Ishikawa (cell line): ENCODE results near the gene VAMP3.

Source experiments
- CEBPB ChIP-seq: IDR thresholded peaks from 2 replicates; pipeline ENCODE4 v1.6.1; 2012
- CREB1 ChIP-seq: IDR thresholded peaks from 2 replicates; pipeline ENCODE4 v1.6.1; 2012; ENCODE audit warnings: low read depth
- EGR1 ChIP-seq: IDR thresholded peaks from 2 replicates; pipeline ENCODE4 v1.6.1; 2012
- EP300 ChIP-seq: IDR thresholded peaks from 2 replicates; pipeline ENCODE4 v1.6.1; 2012; ENCODE audit warnings: borderline replicate concordance
- FOXM1 ChIP-seq: IDR thresholded peaks from 2 replicates; pipeline ENCODE4 v1.6.1; 2012; ENCODE audit warnings: low read depth, borderline replicate concordance
- NFIC ChIP-seq: IDR thresholded peaks from 2 replicates; pipeline ENCODE4 v1.6.1; 2012
- RAD21 ChIP-seq: IDR thresholded peaks from 2 replicates; pipeline ENCODE4 v1.6.1; 2012; ENCODE audit warnings: low read depth
- TAF1 ChIP-seq: IDR thresholded peaks from 2 replicates; pipeline ENCODE4 v1.6.1; 2012; ENCODE audit warnings: low read depth, mild to moderate bottlenecking
- TCF12 ChIP-seq: IDR thresholded peaks from 2 replicates; pipeline ENCODE4 v1.6.1; 2012; ENCODE audit warnings: low read depth
- TEAD4 ChIP-seq: IDR thresholded peaks from 2 replicates; pipeline ENCODE4 v1.6.1; 2012
- YY1 ChIP-seq: IDR thresholded peaks from 2 replicates; pipeline ENCODE4 v1.6.1; 2012; ENCODE audit warnings: low read depth
- ZBTB7A ChIP-seq: IDR thresholded peaks from 2 replicates; pipeline ENCODE4 v1.6.1; 2012; ENCODE audit warnings: low read depth
- TF ChIP-seq, protein P1 (sequence below): IDR thresholded peaks from 2 replicates; pipeline ENCODE4 v1.6.1; 2012
- TF ChIP-seq, protein P2 (sequence below): IDR thresholded peaks from 2 replicates; pipeline ENCODE4 v1.6.1; 2012; ENCODE audit warnings: low read depth, mild to moderate bottlenecking
- TF ChIP-seq, protein P3 (sequence below): IDR thresholded peaks from 2 replicates; pipeline ENCODE4 v1.6.1; 2012

Gene VAMP3

DNA sequence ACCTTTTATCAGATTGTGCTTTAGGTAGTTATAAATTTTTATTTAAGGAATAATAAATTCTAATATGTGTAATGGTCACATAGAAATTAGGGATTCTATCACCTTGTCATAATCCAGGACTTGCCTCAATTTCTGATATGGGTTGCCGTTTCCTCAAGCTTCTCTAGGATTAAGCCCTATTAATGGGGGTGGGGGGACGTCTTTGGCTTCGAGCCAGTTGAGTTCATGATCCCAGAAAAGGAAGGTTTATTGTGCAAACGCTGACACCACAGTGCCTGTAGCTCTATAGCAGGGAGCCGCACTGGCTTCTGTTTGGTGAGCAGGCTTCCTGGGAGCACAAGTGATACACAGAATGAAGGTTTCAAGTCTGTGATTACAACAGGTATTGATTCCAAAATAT lies 22.0 kb upstream of the VAMP3 start:
- TF ChIP-seq, protein P1, sequence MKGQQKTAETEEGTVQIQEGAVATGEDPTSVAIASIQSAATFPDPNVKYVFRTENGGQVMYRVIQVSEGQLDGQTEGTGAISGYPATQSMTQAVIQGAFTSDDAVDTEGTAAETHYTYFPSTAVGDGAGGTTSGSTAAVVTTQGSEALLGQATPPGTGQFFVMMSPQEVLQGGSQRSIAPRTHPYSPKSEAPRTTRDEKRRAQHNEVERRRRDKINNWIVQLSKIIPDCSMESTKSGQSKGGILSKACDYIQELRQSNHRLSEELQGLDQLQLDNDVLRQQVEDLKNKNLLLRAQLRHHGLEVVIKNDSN, result no peak
- TF ChIP-seq ZBTB7A, result no peak
- no peak for TF ChIP-seq CREB1
- no peak for TF ChIP-seq YY1

DNA sequence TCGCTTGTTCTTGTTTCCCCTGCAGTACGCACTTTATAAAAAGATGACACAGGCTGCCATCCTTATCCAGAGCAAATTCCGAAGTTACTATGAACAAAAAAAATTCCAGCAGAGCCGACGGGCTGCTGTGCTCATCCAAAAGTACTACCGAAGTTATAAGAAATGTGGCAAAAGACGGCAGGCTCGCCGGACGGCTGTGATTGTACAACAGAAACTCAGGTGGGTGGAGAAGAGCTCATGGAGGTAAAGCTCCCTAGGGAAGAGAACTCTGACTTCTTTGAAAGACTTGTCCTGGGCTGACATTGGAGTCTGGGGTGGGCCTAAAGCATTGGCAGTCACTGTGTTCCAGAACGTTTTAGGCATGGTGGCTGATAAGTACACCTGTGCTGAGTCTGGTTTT lies 19.9 kb upstream of the VAMP3 start:
- TF ChIP-seq, protein P1, result no peak
- TF ChIP-seq TCF12, result no peak
- no peak for TF ChIP-seq EP300
- TF ChIP-seq, protein P2, sequence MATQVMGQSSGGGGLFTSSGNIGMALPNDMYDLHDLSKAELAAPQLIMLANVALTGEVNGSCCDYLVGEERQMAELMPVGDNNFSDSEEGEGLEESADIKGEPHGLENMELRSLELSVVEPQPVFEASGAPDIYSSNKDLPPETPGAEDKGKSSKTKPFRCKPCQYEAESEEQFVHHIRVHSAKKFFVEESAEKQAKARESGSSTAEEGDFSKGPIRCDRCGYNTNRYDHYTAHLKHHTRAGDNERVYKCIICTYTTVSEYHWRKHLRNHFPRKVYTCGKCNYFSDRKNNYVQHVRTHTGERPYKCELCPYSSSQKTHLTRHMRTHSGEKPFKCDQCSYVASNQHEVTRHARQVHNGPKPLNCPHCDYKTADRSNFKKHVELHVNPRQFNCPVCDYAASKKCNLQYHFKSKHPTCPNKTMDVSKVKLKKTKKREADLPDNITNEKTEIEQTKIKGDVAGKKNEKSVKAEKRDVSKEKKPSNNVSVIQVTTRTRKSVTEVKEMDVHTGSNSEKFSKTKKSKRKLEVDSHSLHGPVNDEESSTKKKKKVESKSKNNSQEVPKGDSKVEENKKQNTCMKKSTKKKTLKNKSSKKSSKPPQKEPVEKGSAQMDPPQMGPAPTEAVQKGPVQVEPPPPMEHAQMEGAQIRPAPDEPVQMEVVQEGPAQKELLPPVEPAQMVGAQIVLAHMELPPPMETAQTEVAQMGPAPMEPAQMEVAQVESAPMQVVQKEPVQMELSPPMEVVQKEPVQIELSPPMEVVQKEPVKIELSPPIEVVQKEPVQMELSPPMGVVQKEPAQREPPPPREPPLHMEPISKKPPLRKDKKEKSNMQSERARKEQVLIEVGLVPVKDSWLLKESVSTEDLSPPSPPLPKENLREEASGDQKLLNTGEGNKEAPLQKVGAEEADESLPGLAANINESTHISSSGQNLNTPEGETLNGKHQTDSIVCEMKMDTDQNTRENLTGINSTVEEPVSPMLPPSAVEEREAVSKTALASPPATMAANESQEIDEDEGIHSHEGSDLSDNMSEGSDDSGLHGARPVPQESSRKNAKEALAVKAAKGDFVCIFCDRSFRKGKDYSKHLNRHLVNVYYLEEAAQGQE, result no peak
- TF ChIP-seq NFIC, result no peak
- TF ChIP-seq, protein P3, sequence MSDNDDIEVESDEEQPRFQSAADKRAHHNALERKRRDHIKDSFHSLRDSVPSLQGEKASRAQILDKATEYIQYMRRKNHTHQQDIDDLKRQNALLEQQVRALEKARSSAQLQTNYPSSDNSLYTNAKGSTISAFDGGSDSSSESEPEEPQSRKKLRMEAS, result no peak
- TF ChIP-seq EGR1, result no peak
- no peak for TF ChIP-seq FOXM1

DNA sequence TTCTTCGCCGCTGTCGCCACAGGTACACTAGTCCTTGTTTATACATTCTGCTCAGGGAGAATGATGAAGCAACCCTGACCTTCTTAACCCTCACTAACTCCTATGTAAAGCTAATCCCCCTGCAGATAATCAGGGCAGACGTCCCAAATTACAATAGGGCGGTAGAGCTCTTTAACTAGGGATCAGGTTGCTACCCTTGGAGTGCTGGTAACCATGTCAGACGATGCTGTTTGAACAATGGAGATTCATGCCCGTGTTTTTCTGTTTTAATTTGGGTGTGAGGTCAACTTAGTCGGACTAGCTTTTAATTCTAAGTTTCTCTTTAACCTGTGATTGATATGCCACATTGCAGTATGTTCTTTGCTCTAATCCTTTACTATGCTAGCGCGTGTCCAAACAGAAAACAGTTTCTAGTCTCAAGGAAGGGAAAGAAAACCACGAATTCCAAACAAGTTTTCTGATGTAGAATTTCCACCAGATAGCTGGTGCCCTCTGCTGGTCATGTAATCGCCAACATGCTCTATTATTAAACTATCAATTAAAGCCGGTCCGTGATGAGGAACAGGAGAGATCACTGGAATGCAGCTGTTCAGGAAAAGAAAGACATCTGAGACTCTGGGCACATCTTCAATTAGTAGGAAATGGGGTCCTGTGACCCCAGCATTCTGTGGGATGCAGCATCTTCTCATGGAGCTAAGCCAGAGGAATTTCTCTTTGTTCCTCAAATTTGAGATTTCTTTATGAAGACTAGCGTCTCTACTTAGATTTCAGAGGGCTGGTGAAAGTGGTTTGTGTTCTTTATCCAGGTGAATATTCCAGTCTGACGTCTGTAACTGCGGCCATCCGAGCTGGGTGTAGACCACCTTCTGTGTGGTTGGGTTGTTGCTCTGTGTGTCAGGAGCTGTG lies 18.3 kb upstream of the VAMP3 start:
- TF ChIP-seq FOXM1 (no peak), RAD21 (peak; percentile 82)

DNA sequence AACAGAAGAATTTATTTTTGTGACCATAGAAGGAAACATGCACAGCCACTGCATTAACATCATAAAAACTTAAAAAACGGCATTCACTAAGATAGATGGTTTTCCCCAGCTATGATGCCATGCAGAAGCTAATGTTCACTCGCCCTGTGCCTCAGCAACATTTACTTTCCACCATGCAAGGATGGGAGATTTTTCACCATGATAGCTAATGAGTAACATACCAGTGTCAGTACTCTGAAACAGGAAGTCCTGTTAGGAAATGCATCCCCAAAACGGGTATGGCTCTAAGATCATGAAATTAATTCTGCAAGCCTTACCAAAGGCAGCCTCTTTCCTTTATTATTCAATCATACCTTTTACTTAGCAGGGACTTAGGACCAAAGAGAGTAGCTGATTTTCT lies 17.5 kb upstream of the VAMP3 start:
- TF ChIP-seq, protein P3, result no peak
- TF ChIP-seq CEBPB (no peak), EP300 (no peak), ZBTB7A (no peak), FOXM1 (no peak)
- TF ChIP-seq, protein P2, result no peak

DNA sequence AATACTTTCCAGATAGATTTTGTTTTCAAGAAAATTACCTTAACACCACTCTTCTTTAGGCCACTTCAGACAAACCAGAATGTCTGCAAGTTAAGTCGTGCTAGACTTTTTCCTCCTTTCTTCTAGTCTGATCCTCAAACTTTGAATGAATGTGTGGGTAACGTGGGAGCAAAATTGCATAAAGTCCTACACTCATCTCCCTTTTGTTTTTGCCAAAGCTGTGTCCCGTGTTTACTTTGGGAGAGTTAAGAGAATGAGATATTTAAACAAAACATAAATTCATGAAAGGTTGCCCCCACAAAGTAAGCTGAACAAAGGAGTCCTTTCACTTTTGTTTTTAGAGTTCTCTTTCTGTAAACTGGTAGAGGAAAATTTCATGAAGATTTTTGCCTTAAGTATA lies 16.9 kb upstream of the VAMP3 start:
- no peak for TF ChIP-seq RAD21
- no peak for TF ChIP-seq YY1
- no peak for TF ChIP-seq CREB1
- no peak for TF ChIP-seq FOXM1
- TF ChIP-seq TAF1, result no peak
- no peak for TF ChIP-seq CEBPB
- no peak for TF ChIP-seq NFIC
- TF ChIP-seq, protein P1, result no peak
- no peak for TF ChIP-seq ZBTB7A
- TF ChIP-seq EGR1, result no peak
- no peak for TF ChIP-seq TCF12
- TF ChIP-seq TEAD4, result no peak
- TF ChIP-seq, protein P3, result no peak

DNA sequence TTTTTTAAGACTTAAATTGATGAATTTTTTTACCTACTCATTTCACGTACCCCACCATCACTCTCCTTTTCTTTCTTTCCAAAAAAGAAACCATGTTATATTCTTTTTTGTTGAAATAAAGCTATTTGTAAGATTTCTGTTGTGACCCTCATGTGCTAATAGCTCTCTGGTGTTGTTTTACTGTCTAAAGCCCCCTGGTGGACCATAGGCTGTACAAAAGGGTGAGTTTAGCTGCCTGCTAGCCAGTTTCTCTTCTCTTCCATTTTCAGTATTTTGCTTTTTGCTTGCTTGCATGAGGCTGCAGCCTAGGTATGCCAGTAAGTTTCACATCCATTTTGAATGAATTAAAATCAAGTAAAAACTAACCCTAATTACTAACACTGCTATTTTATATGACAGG lies 15.6 kb upstream of the VAMP3 start:
- TF ChIP-seq EGR1 (no peak), TCF12 (no peak), ZBTB7A (no peak), FOXM1 (no peak), EP300 (no peak), YY1 (no peak), TEAD4 (no peak), CEBPB (no peak), TAF1 (no peak), NFIC (no peak), CREB1 (no peak)
- TF ChIP-seq, protein P1, result no peak
- TF ChIP-seq, protein P2, result no peak
- TF ChIP-seq, protein P3, result no peak
